HG03135 (cell line): ENCODE results near the gene ANXA6.

ENCODE experiments used
- ATAC-seq: cut with Tn5 transposase; IDR thresholded peaks from one replicate; pipeline ENCODE4 v1.9.1; 2021; ENCODE audit warnings: mild to moderate bottlenecking, moderate library complexity; ENCODE audit not compliant: unreplicated experiment

ANXA6 gene

GRCh38 chr5:151068433-151069197, 89.0 kb downstream of the ANXA6 start:
- peak; percentile 50 for ATAC-seq

- no peak for ATAC-seq
Observed at GRCh38 chr5:151067632-151068432, 89.7 kb downstream of the ANXA6 start.

- ATAC-seq, result no peak
Observed at GRCh38 chr5:151066920-151067319, 90.7 kb downstream of the ANXA6 start.

- ATAC-seq, result no peak
Observed at GRCh38 chr5:151065609-151066008, 92.0 kb downstream of the ANXA6 start.

GRCh38 chr5:151064916-151065499, 92.6 kb downstream of the ANXA6 start:
- ATAC-seq, result no peak

GRCh38 chr5:151063142-151063989, 94.2 kb downstream of the ANXA6 start:
- ATAC-seq, result no peak

- no peak for ATAC-seq
Observed at GRCh38 chr5:151062405-151063141, 95.0 kb downstream of the ANXA6 start.

GRCh38 chr5:151060742-151061141, 96.8 kb downstream of the ANXA6 start:
- ATAC-seq, result no peak

- no peak for ATAC-seq
Observed at GRCh38 chr5:151058891-151059489, 98.6 kb downstream of the ANXA6 start.

- no peak for ATAC-seq
Observed at GRCh38 chr5:151058301-151058700, 99.3 kb downstream of the ANXA6 start.

GRCh38 chr5:151056379-151057325, 100.9 kb downstream of the ANXA6 start:
- ATAC-seq, result no peak

GRCh38 chr5:151055336-151055735, 102.2 kb downstream of the ANXA6 start:
- no peak for ATAC-seq

- no peak for ATAC-seq
Observed at GRCh38 chr5:151054709-151055108, 102.9 kb downstream of the ANXA6 start.

GRCh38 chr5:151053796-151054462, 103.7 kb downstream of the ANXA6 start:
- no peak for ATAC-seq

GRCh38 chr5:151052836-151053235, 104.7 kb downstream of the ANXA6 start:
- no peak for ATAC-seq

- no peak for ATAC-seq
Observed at GRCh38 chr5:151051931-151052608, 105.5 kb downstream of the ANXA6 start.

GRCh38 chr5:151051066-151051930, 106.3 kb downstream of the ANXA6 start:
- ATAC-seq, result peak; percentile 69
